ENCODE measurements around the gene DIAPH3. TPM values are rescaled to one million over a fixed set of nuclear protein-coding genes. Genes with fewer than 3 reads are reported as not detected.

The DIAPH3 gene, protein sequence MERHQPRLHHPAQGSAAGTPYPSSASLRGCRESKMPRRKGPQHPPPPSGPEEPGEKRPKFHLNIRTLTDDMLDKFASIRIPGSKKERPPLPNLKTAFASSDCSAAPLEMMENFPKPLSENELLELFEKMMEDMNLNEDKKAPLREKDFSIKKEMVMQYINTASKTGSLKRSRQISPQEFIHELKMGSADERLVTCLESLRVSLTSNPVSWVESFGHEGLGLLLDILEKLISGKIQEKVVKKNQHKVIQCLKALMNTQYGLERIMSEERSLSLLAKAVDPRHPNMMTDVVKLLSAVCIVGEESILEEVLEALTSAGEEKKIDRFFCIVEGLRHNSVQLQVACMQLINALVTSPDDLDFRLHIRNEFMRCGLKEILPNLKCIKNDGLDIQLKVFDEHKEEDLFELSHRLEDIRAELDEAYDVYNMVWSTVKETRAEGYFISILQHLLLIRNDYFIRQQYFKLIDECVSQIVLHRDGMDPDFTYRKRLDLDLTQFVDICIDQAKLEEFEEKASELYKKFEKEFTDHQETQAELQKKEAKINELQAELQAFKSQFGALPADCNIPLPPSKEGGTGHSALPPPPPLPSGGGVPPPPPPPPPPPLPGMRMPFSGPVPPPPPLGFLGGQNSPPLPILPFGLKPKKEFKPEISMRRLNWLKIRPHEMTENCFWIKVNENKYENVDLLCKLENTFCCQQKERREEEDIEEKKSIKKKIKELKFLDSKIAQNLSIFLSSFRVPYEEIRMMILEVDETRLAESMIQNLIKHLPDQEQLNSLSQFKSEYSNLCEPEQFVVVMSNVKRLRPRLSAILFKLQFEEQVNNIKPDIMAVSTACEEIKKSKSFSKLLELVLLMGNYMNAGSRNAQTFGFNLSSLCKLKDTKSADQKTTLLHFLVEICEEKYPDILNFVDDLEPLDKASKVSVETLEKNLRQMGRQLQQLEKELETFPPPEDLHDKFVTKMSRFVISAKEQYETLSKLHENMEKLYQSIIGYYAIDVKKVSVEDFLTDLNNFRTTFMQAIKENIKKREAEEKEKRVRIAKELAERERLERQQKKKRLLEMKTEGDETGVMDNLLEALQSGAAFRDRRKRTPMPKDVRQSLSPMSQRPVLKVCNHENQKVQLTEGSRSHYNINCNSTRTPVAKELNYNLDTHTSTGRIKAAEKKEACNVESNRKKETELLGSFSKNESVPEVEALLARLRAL
- 1 to 10 TPM in 6 of 7 donors, under 1 TPM in 1; 0.82 to 4.1 (median 1.8) TPM for total RNA-seq
- polyA plus RNA-seq = under 1 TPM; 0.07 to 0.86 (median 0.58) TPM
- long read RNA-seq, donor 1 = 0 reads
- long read RNA-seq, donor 2 = 0 reads

GRCh38 chr13:60163478-60164233 lies at the start of gene DIAPH3:
TSS of gene DIAPH3 (minus strand) at chr13:60163928. CDS start at chr13:60163766, 162 bp downstream.
- Histone ChIP-seq H3K4me1 (peaks cover 0 to 34% (median 23%) of the 10 kb centered on the region in 6 donors), H3K27ac (peak within 1 kb of the TSS; percentile 73 to 88 (median 82)), H3K36me3 (no peaks in the 10 kb centered on the region), H3K27me3 (replicated peaks in 1 of 7) (peaks cover 0 to 3% (median 0%) of the 10 kb centered on the region in 7 donors), H3K4me3 (peak within 1 kb of the TSS; percentile 56 to 83 (median 64)), H3K9me3 (no peaks in the 10 kb centered on the region)
- DNase-seq = peak; percentile 97
- 0 to 1% (median 0%) methylated on average over 35 to 54 of the region's 54 CpGs for WGBS, 5 donors
- intact Hi-C loops (cut with DNase I; ENCODE audit: low total_unique reads) = loop anchor here (10.0 kb wide), 1 partner anchor 221 kb away; no protein-coding TSS in a partner anchor
- peak in 1 of 3 donors; percentile 34 for TF ChIP-seq POLR2A (IDR thresholded peaks at IDR 0.05)
- TF ChIP-seq POLR2AphosphoS5 (IDR thresholded peaks at IDR 0.05) = peak; percentile 92 to 96 (median 95)
- TF ChIP-seq CTCF (IDR thresholded peaks at IDR 0.05 in 8 of 11, conservative IDR thresholded peaks at IDR 0.05 in 3 of 11) = peak in 2 of 11 experiments; percentile 11 to 23

DNA sequence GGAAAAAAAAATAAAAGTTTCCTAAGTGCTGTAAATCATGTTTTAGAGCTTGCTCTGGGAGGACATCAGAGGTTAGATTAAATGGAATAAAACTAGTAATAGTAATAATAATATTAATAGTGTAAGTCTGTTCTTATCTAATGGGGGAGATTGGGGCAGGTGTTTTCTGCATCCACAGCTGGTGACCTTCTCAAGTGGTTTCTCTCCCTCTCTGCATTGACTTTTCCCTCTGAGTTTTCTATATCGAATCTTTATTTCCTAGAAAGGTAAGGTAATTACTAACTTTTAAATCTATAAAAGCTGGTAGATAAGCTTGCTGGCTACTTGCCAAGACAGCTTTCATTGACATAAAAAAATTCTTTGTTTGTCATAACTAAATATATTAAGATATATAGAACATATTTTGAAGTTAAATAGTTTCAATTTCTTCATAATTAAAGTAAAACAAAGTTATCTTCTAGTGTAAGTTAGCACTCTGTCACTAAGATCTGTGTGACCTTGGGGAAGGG lies 49.6 kb upstream of the DIAPH3 start:
- WGBS, 5 donors = 56 to 83% (median 77%) methylated on average over 1 of the region's 1 CpG
- no peaks in the 10 kb centered on the region for H3K9me3 ChIP-seq
- intact Hi-C loops (cut with DNase I; ENCODE audit: low total_unique reads) = no loop called here
- no peak overlapping the region for H3K4me3 ChIP-seq
- no peak for DNase-seq
- H3K27me3 ChIP-seq (replicated peaks in 1 of 7) = peaks cover 0 to 6% (median 0%) of the 10 kb centered on the region in 7 donors
- no peaks in the 10 kb centered on the region for H3K4me1 ChIP-seq
- H3K36me3 ChIP-seq = no peaks in the 10 kb centered on the region
- TF ChIP-seq CTCF (IDR thresholded peaks at IDR 0.05 in 8 of 11, conservative IDR thresholded peaks at IDR 0.05 in 3 of 11) (no peak), POLR2AphosphoS5 (IDR thresholded peaks at IDR 0.05) (no peak), POLR2A (IDR thresholded peaks at IDR 0.05) (no peak)
- no peak overlapping the region for H3K27ac ChIP-seq

GRCh38 chr13:60211548-60211947 lies 47.8 kb upstream of the DIAPH3 start:
- Histone ChIP-seq H3K4me3 (no peak overlapping the region), H3K36me3 (no peaks in the 10 kb centered on the region), H3K27me3 (replicated peaks in 1 of 7) (peaks cover 0 to 7% (median 0%) of the 10 kb centered on the region in 7 donors), H3K4me1 (no peaks in the 10 kb centered on the region), H3K27ac (no peak overlapping the region), H3K9me3 (no peaks in the 10 kb centered on the region)
- intact Hi-C loops (cut with DNase I; ENCODE audit: low total_unique reads) = no loop called here
- no peak for DNase-seq
- WGBS, 5 donors = 77 to 91% (median 82%) methylated on average over 2 of the region's 2 CpGs
- no peak for TF ChIP-seq CTCF (IDR thresholded peaks at IDR 0.05 in 8 of 11, conservative IDR thresholded peaks at IDR 0.05 in 3 of 11)
- no peak for TF ChIP-seq POLR2AphosphoS5 (IDR thresholded peaks at IDR 0.05)
- no peak for TF ChIP-seq POLR2A (IDR thresholded peaks at IDR 0.05)

Measured in spleen (tissue), 13 donors.